Stimulated activated CD4-positive, alpha-beta T cell treated with anti-CD3 and anti-CD28 coated beads, Interleukin-2, amount 100 ng/mL, for 4 hours (primary cell): ENCODE results near the gene MAPK12.

Experiments used
- DNase-seq: peaks from one replicate; pipeline ENCODE4 v3.0.0-alpha.2; 2020; ENCODE audit warnings: low read depth

MAPK12 gene

DNA sequence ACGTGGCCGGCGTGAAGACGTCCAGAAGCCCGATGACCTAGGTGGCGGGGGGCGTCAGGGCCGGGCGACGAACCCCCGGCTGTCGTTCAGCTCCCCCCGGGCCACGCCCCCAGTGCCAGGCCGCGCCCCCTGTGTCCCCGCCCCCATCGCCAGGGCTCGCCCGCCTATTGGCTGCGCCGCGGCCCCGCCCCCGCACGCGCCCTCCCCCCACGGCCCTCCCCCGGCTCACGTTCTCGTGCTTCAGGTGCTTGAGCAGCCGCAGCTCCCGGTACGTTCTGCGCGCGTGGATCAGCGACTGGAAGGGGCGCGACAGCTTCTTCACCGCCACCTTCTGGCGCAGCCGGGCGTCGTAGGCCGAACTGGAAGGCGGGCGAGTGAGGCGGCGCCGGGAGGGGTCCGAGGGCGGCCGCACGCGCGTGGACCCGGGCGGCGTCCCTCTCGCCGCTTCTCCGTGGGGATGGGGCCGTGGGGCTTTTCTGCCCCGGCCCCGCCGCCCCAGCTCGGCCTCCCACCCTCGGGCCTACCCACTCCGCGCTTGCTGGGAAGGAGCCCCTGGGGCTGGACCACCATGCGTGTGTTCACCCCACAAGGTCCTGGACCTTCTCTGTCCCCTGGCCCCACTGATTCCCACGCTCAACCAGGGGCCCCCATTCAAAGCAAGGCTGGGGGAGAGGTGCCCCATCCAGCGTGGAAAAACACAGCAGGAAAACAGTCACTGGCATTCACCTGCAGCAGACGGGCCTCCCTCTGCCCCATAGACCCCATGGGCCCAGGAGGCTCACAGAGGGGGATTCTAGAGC lies 6.3 kb upstream of the MAPK12 start:
- peak; percentile 43 for DNase-seq

DNA sequence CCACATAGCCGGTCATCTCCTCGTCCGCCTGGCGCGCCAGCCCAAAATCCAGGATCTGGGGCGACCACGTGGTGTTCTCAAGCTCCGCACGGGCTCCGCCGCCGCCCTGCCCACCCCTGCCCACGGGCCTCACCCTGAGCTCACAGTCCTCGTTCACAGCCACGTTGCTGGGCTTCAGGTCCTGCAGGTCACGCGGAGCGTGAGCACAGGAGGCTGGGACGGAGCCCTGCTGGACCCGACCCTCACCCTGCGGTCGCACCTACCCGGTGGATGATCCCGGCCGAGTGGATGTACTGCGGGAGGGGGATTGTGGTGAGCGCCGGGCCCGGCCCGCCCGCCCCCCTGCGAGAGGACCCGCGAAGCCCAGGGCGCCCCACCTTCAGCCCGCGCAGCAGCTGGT lies 5.5 kb upstream of the MAPK12 start:
- no peak for DNase-seq

DNA sequence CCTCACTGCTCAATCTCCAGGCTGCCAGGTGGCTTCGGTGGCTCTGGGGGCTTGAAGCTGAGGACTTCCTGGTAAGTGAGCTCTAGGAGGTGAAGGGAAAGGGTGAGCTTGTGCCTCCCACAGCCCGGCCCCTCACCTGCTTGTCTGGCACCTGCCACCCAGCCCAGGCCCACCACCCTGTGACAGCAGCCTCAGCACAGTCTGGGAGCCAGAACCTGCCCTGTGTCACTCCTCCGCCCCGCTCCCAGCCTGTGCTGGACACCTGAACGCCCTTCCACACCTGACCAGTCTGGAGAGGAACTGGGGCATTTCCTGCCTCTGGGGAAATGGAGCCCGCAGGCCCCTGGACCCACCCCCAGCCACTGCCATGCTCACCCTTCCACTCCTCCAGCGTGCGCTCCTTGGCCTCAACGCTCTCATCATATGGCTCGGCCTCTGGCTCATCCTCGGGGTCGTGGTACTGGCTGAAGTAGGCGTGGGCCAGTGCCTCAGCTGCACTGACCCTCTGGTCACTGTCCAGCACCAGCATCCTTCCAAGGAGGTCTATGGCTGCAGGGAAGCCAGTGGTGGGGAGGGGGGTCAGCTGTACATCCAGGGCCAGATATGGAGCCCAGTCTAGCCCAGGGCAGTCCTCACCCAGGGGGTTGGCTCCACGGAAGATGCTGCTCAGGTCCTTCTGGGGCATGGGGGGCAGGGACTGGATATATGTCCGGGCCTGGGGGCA lies 3.6 kb upstream of the MAPK12 start:
- no peak for DNase-seq

DNA sequence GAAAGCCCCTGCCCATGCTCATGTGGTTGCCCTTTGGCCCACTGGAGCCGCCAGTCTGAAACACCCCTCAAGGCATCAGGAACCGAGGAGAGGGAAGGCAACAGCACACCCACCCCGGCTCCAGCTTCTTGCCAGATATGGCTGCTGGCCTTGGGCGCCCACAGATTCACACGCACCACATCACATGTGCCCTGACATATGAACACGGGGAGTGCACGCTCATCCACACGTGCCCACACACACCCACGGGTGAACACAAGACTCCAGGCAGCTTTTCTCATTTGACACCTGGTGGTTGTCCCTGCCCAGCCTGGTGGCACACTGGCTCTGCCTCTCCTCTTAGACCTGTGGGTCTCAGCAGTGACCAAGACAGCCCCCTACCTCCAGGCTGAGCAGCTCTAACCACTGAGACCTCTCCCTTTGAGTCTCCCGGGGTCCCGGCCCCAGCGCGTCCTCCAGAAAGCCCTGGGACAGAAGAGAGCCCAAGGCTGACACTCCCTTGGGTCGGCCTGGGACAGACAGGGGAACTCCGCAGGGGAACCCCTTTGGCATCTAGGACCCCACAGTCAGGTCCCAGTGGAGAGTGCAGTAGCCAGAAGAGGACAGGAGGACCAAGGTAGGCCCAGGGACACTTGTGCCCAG lies 2.7 kb upstream of the MAPK12 start:
- no peak for DNase-seq

DNA sequence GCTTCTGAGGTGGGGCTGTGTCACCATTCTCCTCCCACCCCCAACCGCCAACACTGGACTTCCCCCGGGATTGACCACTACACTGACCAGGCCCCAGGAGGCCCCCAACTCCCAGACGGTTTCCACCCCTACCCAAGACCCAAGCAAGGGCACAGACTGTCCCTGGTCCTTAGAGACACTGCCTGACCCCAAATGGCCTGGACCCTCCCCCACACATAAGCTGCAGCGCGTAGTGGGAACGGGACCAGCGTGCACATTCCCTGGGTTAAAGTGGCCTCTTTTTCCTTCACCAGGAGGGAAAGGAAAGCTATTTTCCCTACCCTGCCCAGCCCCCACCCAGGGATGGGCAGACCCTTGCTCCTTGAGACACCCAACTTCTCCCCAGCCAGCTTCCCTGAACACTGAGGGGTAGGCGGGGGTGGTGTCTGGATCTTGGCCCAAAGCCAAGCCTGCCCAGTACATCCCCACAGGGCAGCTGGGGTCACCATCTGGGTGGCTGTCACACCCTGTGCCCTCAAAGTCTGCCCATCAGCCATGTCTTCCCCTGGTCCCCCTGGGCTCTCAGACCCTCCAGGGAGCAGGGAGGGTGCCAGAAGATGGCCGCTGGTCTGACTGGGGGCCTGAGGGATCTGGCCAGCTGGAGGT lies 1.6 kb upstream of the MAPK12 start:
- no peak for DNase-seq

DNA sequence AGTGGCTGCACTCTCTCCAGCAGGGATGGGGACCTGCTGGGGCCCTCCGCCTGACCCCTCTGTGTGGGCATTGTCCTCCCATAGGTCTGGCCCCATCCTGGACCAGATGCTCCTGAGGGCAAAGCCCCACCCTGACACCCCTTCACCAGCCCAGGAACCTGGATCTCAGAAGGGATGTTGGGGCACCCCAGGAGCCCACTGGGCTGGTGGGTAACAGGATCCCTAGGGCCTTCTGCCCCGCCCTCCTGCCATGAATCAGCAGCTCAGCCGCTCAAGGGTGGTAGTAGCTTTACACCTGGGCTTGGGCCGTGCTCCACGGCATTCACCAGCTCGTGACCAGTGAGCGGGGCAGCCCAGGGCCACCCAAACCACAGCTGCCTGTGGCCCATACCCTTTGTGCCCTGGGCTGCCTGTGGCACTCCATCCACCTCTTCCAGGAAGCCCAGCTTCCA lies 1.0 kb upstream of the MAPK12 start:
- DNase-seq: no peak

DNA sequence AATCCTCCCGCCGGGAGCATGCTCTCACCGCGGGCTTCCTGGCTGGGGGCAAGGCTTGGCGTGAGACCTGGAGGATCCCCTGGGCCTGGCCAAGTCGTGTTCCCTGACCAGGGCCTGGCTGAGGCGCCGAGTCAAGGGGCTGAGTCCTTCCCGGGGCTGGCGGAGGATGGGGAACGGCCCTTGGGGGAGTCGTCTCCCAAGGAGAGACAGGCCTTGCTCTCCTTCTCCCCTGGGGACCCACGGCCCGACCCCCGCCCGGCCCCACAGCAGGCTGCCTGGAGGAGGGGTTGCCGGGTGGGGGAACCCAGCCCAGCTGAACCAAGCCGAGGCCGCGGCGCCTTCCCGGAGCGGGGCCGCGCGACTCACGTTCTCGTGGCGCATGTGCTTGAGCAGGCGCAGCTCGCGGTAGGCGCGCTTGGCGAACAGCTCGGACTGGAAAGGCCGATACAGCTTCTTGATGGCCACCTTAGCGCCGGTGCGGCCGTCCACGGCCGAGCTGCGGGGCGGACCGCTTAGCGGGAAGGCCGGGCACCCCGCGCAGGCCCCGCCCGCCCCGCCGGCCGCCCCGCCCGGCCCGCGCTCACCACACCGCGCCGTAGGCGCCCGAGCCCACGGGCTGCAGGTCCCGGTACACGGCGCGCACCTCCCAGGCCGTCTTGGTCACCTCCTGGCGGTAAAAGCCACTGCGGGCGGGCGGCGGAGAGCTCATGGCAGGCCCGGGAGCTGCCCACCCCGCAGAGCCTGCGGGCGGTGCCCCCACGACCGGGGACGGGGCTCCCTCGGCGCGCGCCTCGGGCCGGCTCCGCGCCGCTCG lies 475 bp downstream of the MAPK12 start:
- no peak for DNase-seq

DNA sequence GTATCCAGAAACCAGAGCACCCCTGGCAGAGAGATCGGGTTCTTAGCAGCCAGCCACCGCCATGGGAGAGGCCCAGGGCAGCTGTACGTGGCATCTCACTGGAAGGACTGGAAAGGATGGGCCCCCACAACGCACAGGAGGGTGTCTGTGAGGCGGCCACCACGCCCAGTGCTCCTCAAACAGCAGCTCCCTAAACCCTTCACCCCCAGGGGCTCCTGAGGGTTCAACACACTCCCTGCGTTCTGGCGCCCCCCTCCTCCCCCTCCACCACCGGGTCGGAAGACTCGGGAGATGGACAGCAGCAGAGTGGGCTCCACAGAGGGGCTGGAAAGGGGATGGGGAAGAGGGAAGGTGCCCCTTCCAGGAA lies 1.1 kb downstream of the MAPK12 start:
- no peak for DNase-seq

DNA sequence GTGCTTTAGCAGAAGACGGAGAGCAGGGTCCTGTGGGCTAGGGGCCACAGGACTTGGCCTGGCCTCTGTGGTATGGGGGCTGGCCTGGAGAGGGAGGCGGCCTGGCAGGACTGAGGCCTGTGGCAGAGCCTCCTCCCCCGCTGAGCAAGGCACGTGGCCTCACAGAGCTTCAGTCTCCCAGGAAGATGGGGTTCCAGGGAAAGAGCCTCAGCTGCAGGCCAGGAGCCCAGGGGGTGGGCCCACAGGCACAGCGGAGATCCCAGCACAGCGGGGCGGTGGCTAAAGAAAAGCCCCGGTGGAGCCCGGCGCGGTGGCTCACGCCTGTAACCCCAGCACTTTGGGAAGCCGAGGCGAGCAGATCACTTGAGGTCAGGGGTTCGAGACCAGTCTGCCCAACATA lies 2.2 kb downstream of the MAPK12 start:
- no peak for DNase-seq

DNA sequence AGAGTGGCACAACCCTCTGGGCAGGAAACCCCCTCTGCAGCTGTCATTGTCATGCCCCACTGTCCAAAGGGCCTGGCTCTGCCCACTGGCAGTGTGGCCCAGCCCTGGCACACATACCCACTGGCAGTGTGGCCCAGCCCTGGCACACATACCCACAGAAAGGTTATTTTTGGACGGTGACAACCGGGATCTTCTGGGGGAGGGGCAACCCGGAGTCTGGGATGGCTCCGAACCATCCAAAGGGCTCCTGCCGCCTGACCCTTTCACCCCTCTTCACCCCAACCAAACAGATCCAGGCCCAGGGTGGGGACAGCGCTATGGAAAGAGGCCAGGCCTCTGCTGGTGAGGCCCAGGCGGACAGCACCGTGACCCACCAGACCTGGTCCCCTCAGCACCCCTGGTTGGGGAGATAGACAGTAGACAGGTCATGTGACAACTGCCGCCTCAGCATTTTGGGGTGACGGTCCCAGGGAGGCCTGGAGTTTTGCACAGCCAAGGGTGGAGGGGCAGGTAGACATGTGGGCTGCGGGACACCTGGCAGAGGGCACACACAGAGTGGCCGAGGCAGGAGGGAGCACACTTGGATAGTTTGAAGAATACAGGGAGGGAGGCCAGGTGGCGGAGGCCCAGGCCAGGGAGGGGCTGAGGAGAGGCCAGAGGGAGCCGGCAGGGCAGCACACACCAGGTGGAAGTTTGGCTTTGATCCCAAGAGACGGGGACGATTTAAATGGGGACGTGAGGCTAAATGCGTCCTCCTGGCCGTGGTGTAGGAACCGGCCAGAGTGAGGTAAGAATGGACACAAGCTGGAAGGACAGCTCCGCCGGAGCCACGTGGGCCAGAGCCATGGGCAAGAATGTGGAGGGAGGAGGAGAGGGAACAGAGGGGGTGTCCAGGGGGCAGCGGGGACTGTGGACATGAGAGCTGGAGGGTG lies 2.9 kb downstream of the MAPK12 start:
- no peak for DNase-seq

DNA sequence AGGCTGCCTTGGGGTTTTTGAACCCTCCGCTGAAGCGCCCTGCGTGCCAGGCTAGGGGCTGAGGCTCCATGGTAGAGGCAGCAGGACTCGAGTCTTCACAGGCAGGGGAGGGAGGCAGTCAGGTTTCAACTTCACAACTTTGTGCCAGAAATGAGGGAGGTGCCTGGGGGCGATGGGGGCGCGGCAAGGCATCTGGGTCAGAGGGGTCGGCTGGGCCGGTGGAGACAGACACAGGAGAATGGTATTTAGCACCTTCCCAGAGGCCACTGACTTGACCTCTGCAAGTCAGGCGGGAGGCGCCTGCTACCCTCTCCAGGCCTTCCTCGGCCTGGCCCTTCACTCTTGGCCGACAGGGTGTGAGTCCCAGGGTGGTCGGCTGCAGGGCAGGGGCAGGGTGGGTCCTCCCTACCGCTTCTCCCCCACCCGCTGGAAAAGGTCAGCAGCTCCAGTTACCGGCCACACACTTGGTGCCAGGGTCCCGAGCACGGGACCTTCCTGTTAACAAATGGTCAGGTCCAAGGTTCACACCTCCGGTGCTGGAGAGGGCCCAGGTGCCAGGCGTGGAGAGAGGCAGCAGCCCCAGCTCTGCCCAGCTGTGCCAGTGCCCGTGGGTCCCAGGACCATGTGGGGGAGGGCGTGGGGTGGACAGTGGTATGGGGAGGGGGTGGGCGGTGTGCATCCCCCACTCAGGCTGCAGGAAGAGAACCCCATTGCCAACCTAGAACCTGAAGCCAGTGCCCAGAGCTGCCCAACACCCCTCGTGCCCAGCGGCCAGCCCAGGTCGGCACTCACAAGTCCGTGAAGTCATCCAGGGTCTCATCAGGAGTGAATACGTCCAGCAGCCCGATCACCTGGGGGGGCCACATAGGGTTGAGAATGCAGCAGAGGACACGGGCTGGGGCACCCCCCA lies 3.8 kb downstream of the MAPK12 start:
- no peak for DNase-seq

DNA sequence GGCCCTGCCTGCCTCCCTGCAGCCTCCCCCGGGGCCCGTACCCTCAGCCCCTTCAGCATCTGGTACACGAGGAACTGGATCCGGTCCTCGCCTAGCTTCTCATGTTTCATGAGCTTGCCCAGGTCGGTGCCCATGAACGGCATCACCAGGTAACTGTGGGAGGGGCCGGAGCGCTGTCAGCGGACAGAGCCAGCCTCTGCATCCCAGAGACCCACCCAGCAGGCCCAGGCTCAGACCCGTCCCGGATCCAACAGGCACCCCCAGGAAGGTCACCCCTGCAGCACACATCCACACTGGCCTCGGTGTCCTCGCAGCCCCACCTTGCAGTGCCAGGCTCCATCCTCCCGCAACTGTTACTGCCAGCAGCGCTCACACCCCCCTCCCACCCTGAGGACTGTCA lies 4.4 kb downstream of the MAPK12 start:
- DNase-seq: no peak

DNA sequence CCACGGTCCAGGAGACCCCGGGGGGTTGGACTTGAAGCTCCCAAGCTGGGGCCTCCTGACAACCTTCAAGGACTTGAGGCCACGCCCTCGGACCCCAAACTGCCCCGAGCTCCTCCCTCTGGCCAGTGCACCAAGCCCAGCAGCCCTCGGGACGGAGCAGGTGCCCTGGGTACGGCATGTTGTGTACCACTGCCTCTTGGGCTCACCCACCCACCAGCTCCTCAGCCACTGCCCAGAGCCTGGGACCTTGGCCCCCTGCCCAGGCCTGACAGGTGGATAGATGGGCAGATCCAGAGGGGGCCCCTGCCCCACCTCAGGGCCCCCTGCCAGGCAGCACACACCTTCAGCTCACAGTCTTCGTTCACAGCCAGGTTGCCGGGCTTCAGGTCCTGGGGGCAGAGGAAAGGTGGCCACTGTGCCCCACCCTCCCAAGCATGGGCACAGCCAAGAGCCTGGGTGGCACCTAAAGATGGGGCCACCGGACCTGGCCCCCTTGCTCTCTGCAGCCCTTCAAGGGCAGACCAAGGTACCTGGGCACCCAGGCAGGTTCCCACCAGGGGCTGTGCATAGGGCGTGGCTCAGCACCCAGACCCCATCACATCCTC lies 5.1 kb downstream of the MAPK12 start:
- no peak for DNase-seq

DNA sequence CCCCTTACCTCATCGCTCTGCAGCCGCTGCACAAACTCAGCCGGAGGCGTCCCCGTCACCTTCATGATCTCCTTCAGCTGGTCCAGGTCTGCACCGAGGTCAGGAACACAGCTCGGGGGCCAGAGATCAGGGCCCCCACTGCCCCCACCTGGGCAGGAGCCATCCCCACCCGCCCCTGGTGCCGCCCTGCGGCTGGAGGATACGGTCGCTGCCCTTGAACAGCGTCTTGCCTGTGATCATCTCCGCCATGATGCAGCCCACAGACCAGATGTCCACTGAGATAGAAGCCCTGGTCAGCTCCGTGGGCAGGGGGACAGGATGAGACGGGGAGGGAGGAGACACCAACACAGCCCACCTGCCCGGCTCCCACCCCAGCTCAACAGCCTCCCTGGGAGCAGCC lies 5.9 kb downstream of the MAPK12 start:
- DNase-seq: no peak

DNA sequence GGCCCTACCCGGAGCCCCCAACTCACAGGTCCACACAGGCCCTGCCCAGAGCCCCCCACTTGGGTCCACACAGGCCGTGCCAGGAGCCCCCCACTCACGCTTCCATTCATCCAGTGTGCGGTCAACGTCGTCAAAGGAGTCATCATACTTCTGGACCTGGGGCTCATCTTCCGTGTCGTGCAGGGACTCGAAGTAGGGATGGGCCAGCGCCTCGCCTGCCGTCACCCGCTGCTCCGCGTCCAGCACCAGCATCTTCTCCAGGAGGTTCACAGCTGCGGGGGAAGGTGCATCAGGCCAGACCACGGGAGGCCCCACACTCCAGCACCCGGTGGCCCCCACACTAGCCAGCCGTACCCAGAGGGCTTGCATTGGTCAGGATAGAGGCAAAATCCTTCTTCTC lies 6.4 kb downstream of the MAPK12 start:
- no peak for DNase-seq

DNA sequence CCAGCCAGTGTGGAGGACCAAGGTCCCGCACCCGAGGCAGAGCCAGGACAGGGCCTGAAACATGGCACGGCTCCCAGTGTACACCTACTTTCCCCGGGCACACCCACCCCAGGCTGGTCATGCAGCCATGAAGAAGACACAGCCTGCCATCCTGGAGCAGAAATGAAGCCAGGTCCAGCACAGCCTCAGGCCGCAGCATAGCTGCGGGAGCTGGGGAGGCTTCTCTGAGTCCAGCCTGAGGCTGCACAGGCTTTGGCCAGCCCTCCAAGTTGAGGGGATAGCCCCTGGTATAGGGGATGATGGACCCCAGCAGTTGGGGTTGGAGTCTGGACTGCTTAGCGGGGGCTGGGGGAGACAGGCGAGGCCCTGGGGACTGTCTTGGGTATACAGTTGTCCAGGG lies 7.5 kb downstream of the MAPK12 start:
- DNase-seq: no peak

DNA sequence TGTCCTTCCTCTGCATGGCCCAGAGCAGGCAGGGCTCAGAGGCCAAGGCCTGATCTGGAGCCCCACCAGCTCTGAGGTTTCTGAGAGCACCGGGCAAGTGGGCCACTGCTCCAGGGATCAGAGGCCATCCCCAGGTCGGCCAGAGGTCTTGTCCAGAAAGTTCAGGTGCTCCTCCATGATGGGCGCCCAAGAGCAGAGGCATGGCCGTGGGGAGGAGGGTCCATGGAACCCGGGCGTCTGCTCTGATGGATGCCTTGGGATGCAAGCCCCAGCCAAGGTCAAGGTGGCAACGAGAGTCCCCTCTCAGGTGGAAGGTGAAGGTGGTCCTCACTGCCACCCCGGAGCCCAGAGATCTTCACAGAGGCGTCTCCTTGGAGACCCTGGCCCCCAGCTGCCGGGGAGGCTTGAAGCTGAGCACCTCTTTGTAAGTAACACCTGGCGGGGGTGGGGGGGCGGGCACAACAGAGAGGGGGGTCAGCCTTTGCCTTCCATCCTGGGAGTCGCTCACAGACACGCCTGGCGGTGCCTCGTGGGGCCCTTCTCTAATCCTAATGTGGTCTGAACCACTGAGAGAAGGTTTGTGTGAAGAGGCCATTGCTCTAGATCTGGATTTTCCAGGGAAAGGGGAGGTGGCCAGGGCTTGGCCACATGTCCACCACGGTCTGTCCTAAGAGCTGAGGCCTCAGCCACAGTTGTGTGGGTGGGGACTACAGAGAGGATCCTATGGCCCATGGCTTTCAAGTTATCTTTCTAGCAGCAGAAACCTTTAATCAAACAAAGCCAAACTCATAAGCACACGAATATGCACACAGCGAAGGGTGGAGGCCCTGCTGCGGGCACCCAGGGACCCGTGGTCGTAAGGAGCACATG lies 8.2 kb downstream of the MAPK12 start:
- DNase-seq: no peak
